Fibroblast of lung (primary cell): ENCODE data around the gene RNF215. TPM values are rescaled to one million over a fixed set of nuclear protein-coding genes. Genes with fewer than 3 reads are reported as not detected.

Experiments used
- DNase-seq, 2 donors: peaks; one replicate each; pipeline versions ENCODE4 v3.0.0 to v3.0.0-alpha.2; 2010; ENCODE audit warnings: low read depth in 2 of 2
- H2AFZ ChIP-seq: 2 replicates; pipeline ENCODE4 v1.5.1; 2012; ENCODE audit warnings: low read length, control low read depth, inconsistent platforms
- H3K27ac ChIP-seq: 2 replicates; pipeline ENCODE4 v1.5.1; 2011; ENCODE audit warnings: low read length, control low read depth; ENCODE audit not compliant: insufficient read depth
- H3K27me3 ChIP-seq: 2 replicates; pipeline ENCODE4 v1.5.1; 2011; ENCODE audit warnings: mild to moderate bottlenecking, low read length; ENCODE audit not compliant: control insufficient read depth, insufficient read depth
- H3K36me3 ChIP-seq: 2 replicates; pipeline ENCODE4 v1.5.1; 2011; ENCODE audit warnings: low read length; ENCODE audit not compliant: control insufficient read depth, insufficient read depth
- H3K4me1 ChIP-seq: 2 replicates; pipeline ENCODE4 v1.5.1; 2011; ENCODE audit warnings: low read length; ENCODE audit not compliant: control insufficient read depth, insufficient read depth; ENCODE audit errors: extremely low read depth
- H3K4me2 ChIP-seq: 2 replicates; pipeline ENCODE4 v1.5.1; 2011; ENCODE audit warnings: low read length, control low read depth; ENCODE audit not compliant: insufficient read depth; ENCODE audit errors: extremely low read depth
- H3K4me3 ChIP-seq, 4 experiments: fragments of 200-600 bp in 1 of 4; sonication (generic) in 1 of 4; replicated peaks in 1 of 4; 2 replicates each; pipeline ENCODE4 v1.5.1; 2011 to 2016; ENCODE audit warnings: low read length in 4 of 4, low read depth in 3 of 4, mild to moderate bottlenecking in 3 of 4, control low read depth in 2 of 4, inconsistent platforms in 1 of 4, mixed read lengths in 1 of 4; ENCODE audit not compliant: insufficient read depth in 1 of 4; ENCODE audit errors: control extremely low read depth in 1 of 4
- H3K79me2 ChIP-seq: 2 replicates; pipeline ENCODE4 v1.5.1; 2012; ENCODE audit warnings: mild to moderate bottlenecking, low read length, inconsistent platforms; ENCODE audit not compliant: control insufficient read depth, insufficient read depth
- H3K9ac ChIP-seq: 2 replicates; pipeline ENCODE4 v1.5.1; 2011; ENCODE audit warnings: mild to moderate bottlenecking, low read length, control low read depth; ENCODE audit not compliant: insufficient read depth
- H3K9me3 ChIP-seq: 2 replicates; pipeline ENCODE4 v1.5.1; 2012; ENCODE audit warnings: low read depth, low read length; ENCODE audit not compliant: control insufficient read depth, insufficient read depth
- H4K20me1 ChIP-seq: 2 replicates; pipeline ENCODE4 v1.5.1; 2011; ENCODE audit warnings: low read length; ENCODE audit not compliant: control insufficient read depth, insufficient read depth; ENCODE audit errors: extremely low read depth
- CTCF ChIP-seq, 2 donors: IDR thresholded peaks in 1 of 2; conservative IDR thresholded peaks in 1 of 2; 1 replicate in 1 of 2; 2 replicates in 1 of 2; pipeline ENCODE4 v1.5.1; 2011 to 2012; ENCODE audit warnings: low read length in 2 of 2, control low read depth in 1 of 2, inconsistent platforms in 1 of 2, low read depth in 1 of 2, mild to moderate bottlenecking in 1 of 2
- EZH2 ChIP-seq: IDR thresholded peaks from 2 replicates; pipeline ENCODE4 v1.5.1; 2012; ENCODE audit warnings: low read length, control low read depth, mild to moderate bottlenecking; ENCODE audit errors: missing control alignments
- polyA minus RNA-seq: library from RNA; depleted of rRNA, polyadenylated mRNA; stranded (reverse); fragments of >200 nt; gene quantifications from 2 replicates; pipeline ENCODE4 v1.2.3, GENCODE V29; 2011; ENCODE audit warnings: low replicate concordance
- polyA plus RNA-seq, 2 donors: library from polyadenylated mRNA; depleted of rRNA in 1 of 2; stranded (reverse) in 1 of 2; unstranded in 1 of 2; fragments of >200 nt; gene quantifications; 2 replicates each; pipeline ENCODE4 v1.2.1, GENCODE V29; 2011 to 2012; ENCODE audit warnings: missing spikeins in 1 of 2
- total RNA-seq: library from RNA; depleted of rRNA; stranded (reverse); fragments of >200 nt; gene quantifications from 2 replicates; pipeline ENCODE4 v1.2.1, GENCODE V29; 2014

The RNF215 gene
- total RNA-seq (20.3 and 30.2 TPM in 2 replicates), polyA plus RNA-seq (4.2 and 5.3 TPM in 2 replicates), polyA minus RNA-seq (15.7 and 19.7 TPM in 2 replicates)
- polyA plus RNA-seq (2012): 9.4 and 10.3 TPM in 2 replicates

- Histone ChIP-seq H2AFZ (peak within 1 kb of the TSS; percentile 85), H3K9me3 (no peaks in the 10 kb centered on the region), H3K79me2 (no peaks in the 10 kb centered on the region), H3K9ac (peak within 1 kb of the TSS; percentile 69), H3K27me3 (no peaks in the 10 kb centered on the region), H3K4me1 (peaks cover 3% of the 10 kb centered on the region), H3K27ac (peak within 1 kb of the TSS; percentile 38), H3K4me3 (peak within 1 kb of the TSS; percentile 59 to 68 (median 64)), H3K36me3 (peaks cover 4% of the 10 kb centered on the region), H4K20me1 (no peaks in the 10 kb centered on the region), H3K4me2 (peak within 1 kb of the TSS; percentile 83)
- TF ChIP-seq CTCF (conservative IDR thresholded peaks at IDR 0.05 in 1 of 2, IDR thresholded peaks at IDR 0.05 in 1 of 2; ENCODE audit: low read depth in 1 of 2, low read length in 2 of 2): peak; percentile 51 to 58
- TF ChIP-seq EZH2: no peak
- DNase-seq: peak; percentile 54 to 71
Measured at GRCh38 chr22:30386960-30387827, at the start of gene RNF215. TSS of gene RNF215 (minus strand) at chr22:30387411. CDS start at chr22:30387313, 98 bp downstream.

- H3K36me3 ChIP-seq: no peaks in the 10 kb centered on the region
- H3K9me3 ChIP-seq: no peaks in the 10 kb centered on the region
- DNase-seq: no peak
- H3K4me1 ChIP-seq: no peaks in the 10 kb centered on the region
- no peak overlapping the region for H3K9ac ChIP-seq
- H2AFZ ChIP-seq: no peak overlapping the region
- H3K27me3 ChIP-seq: no peaks in the 10 kb centered on the region
- H3K4me3 ChIP-seq: no peak overlapping the region
- no peaks in the 10 kb centered on the region for H3K79me2 ChIP-seq
- TF ChIP-seq CTCF (conservative IDR thresholded peaks at IDR 0.05 in 1 of 2, IDR thresholded peaks at IDR 0.05 in 1 of 2; ENCODE audit: low read depth in 1 of 2, low read length in 2 of 2): no peak
- TF ChIP-seq EZH2: no peak
- no peak overlapping the region for H3K4me2 ChIP-seq
- H4K20me1 ChIP-seq: no peaks in the 10 kb centered on the region
- no peak overlapping the region for H3K27ac ChIP-seq
Measured at GRCh38 chr22:30436196-30436595, 49.0 kb upstream of the RNF215 start.

- Histone ChIP-seq H3K9ac (no peak overlapping the region), H3K27me3 (no peaks in the 10 kb centered on the region), H3K79me2 (no peaks in the 10 kb centered on the region), H3K4me2 (no peak overlapping the region), H4K20me1 (no peaks in the 10 kb centered on the region), H2AFZ (peak overlapping the region; percentile 35), H3K4me1 (no peaks in the 10 kb centered on the region), H3K4me3 (no peak overlapping the region), H3K9me3 (no peaks in the 10 kb centered on the region), H3K27ac (no peak overlapping the region), H3K36me3 (no peaks in the 10 kb centered on the region)
- TF ChIP-seq EZH2 (no peak), CTCF (conservative IDR thresholded peaks at IDR 0.05 in 1 of 2, IDR thresholded peaks at IDR 0.05 in 1 of 2; ENCODE audit: low read depth in 1 of 2, low read length in 2 of 2) (no peak)
- no peak for DNase-seq
Measured at GRCh38 chr22:30435674-30436126, 48.5 kb upstream of the RNF215 start.
